ENCODE results near the gene FBXO7. TPM values are rescaled to one million over a fixed set of nuclear protein-coding genes. Genes with fewer than 3 reads are reported as not detected.

FBXO7 gene
- total RNA-seq, 1 experiment from 2014 or later, result 47.8 TPM

- Histone ChIP-seq H3K23ac (ENCODE audit: insufficient read length, low read depth, low read length) (no peak overlapping the region), H3K4me2 (ENCODE audit: insufficient read depth, insufficient read length, low read length) (no peak overlapping the region), H4K91ac (ENCODE audit: insufficient read length, low read depth, low read length) (no peak overlapping the region), H4K20me1 (ENCODE audit: control insufficient read depth, insufficient read depth, insufficient read length) (no peaks in the 10 kb centered on the region), H3K9me3 (ENCODE audit: control insufficient read depth, low read depth, low read length) (no peaks in the 10 kb centered on the region), H2AK5ac (ENCODE audit: insufficient read length, low read length) (no peak overlapping the region), H4K5ac (ENCODE audit: insufficient read length, low read depth, low read length) (no peak overlapping the region), H3K27me3 (ENCODE audit: insufficient read depth, low read length) (no peaks in the 10 kb centered on the region), H2BK120ac (ENCODE audit: low read depth, low read length, poor library complexity, severe bottlenecking) (no peak overlapping the region), H4K8ac (replicated peaks; ENCODE audit: insufficient read length, low read depth, low read length) (no peak overlapping the region), H3K18ac (ENCODE audit: insufficient read length, low read depth, low read length) (no peak overlapping the region), H3K9ac (ENCODE audit: extremely low read depth, insufficient read length, low read length) (no peak overlapping the region), H3T11ph (ENCODE audit: low read length) (no peak overlapping the region), H3K4ac (ENCODE audit: low read depth, low read length) (no peak overlapping the region), H2BK20ac (ENCODE audit: low read depth, low read length, poor library complexity, severe bottlenecking) (no peak overlapping the region), H3K4me1 (ENCODE audit: insufficient read depth, low read length) (no peaks in the 10 kb centered on the region), H3K79me1 (ENCODE audit: insufficient read depth, low read depth, low read length, poor library complexity, severe bottlenecking) (no peaks in the 10 kb centered on the region), H2BK5ac (ENCODE audit: insufficient read length, low read length) (no peak overlapping the region), H3K79me2 (ENCODE audit: insufficient read depth, low read length) (no peaks in the 10 kb centered on the region), H3K14ac (ENCODE audit: insufficient read depth, low read length) (no peak overlapping the region), H3K56ac (ENCODE audit: insufficient read length, low read depth, low read length) (no peak overlapping the region), H3K23me2 (ENCODE audit: insufficient read length, low read depth, low read length, poor library complexity, severe bottlenecking) (no peaks in the 10 kb centered on the region), H2AFZ (ENCODE audit: low read length) (no peak overlapping the region), H2BK15ac (ENCODE audit: low read depth, low read length) (no peak overlapping the region), H2BK12ac (ENCODE audit: insufficient read length, low read depth, low read length) (no peak overlapping the region), H3K27ac (ENCODE audit: insufficient read length, low read depth, low read length) (no peak overlapping the region)
- WGBS (ENCODE audit: extremely low coverage, insufficient read length, low lambda C conversion rate), result no CpG with 5 or more reads among the region's 2 CpGs
- Mint-ChIP-seq H3K27me3 (ENCODE audit: low read depth) (no peaks in the 10 kb centered on the region), H3K27ac (no peak overlapping the region), H3K9me3 (no peaks in the 10 kb centered on the region), H3K4me1 (no peaks in the 10 kb centered on the region), H3K4me3 (no peak overlapping the region), H3K36me3 (ENCODE audit: insufficient read depth in 1 of 3, low read depth in 3 of 3) (peaks cover 3 to 52% (median 35%) of the 10 kb centered on the region in 3 experiments; a peak in 5 of 7 replicates)
- TF ChIP-seq CTCF (conservative IDR thresholded peaks at IDR 0.05), result no peak
- no peak for DNase-seq
These were observed 14.8 kb downstream of the FBXO7 start for GRCh38 chr22:32489377-32489776.

Data from H9 (cell line).